H1 (cell line): ENCODE measurements around the gene AP4M1. TPM values are rescaled to one million over a fixed set of nuclear protein-coding genes. Genes with fewer than 3 reads are reported as not detected.

Experiments
- CTCF ChIA-PET: fragments of 300-600 bp; sonication (Branson Sonifier 250); formaldehyde crosslinking; loops from one replicate; lab custom pipeline; 2021; ENCODE audit not compliant: partially characterized antibody; lab: Charles Lee
- POLR2A ChIA-PET: fragments of 300-600 bp; sonication (Branson Sonifier 250); formaldehyde crosslinking; loops from one replicate; lab custom pipeline; 2021; ENCODE audit warnings: inconsistent platforms; ENCODE audit not compliant: partially characterized antibody; lab: Charles Lee
- DNase-seq, 2 experiments: peaks; one replicate each; pipeline versions ENCODE4 v3.0.0 to v3.0.0-alpha.2; 2010 to 2022; ENCODE audit warnings: low spot score in 2 of 2, low read depth in 1 of 2, mixed read lengths in 1 of 2
- FAIRE-seq: peaks from 2 replicates; lab custom pipeline; 2011; peaks lifted over from hg19 to GRCh38; lab: Jason Lieb, UNC
- H2AFZ ChIP-seq: 2 replicates; pipeline ENCODE4 v1.8.1; 2012; ENCODE audit warnings: low read length, inconsistent platforms
- H2AK5ac ChIP-seq: 2 replicates; pipeline ENCODE4 v1.6.1; 2013; ENCODE audit warnings: low read depth, low read length
- H2BK120ac ChIP-seq: replicated peaks from 2 replicates; pipeline ENCODE3; 2013; ENCODE audit warnings: low read depth, low read length, inconsistent platforms
- H2BK12ac ChIP-seq: 2 replicates; pipeline ENCODE4 v1.6.1; 2013; ENCODE audit warnings: low read depth, low read length
- H2BK15ac ChIP-seq: 2 replicates; pipeline ENCODE4 v1.6.1; 2013; ENCODE audit warnings: low read length
- H2BK20ac ChIP-seq: 2 replicates; pipeline ENCODE4 v1.6.1; 2013; ENCODE audit warnings: low read length
- H2BK5ac ChIP-seq: 2 replicates; pipeline ENCODE4 v1.6.1; 2013; ENCODE audit warnings: low read depth, low read length
- H3K14ac ChIP-seq: 2 replicates; pipeline ENCODE4 v1.6.1; 2013; ENCODE audit warnings: inconsistent platforms; ENCODE audit not compliant: insufficient read length
- H3K18ac ChIP-seq: 2 replicates; pipeline ENCODE4 v1.6.1; 2013; ENCODE audit warnings: low read length; ENCODE audit errors: extremely low read depth
- H3K23ac ChIP-seq: 2 replicates; pipeline ENCODE4 v1.6.1; 2013; ENCODE audit warnings: inconsistent platforms; ENCODE audit not compliant: insufficient read length
- H3K23me2 ChIP-seq: 2 replicates; pipeline ENCODE4 v1.6.1; 2013; ENCODE audit warnings: low read depth, low read length
- H3K27ac ChIP-seq: 2 replicates; pipeline ENCODE4 v1.6.1; 2011; ENCODE audit warnings: low read depth, low read length, inconsistent platforms
- H3K27me3 ChIP-seq, 4 experiments: replicated peaks in 1 of 4; 1 replicate in 1 of 4; 2 replicates in 3 of 4; pipeline versions ENCODE4 v1.6.1 to v1.8.1; 2011 to 2013; ENCODE audit warnings: low read length in 3 of 4, mild to moderate bottlenecking in 3 of 4, inconsistent platforms in 2 of 4, mixed read lengths in 2 of 4, moderate library complexity in 1 of 4; ENCODE audit not compliant: control insufficient read depth in 3 of 4, insufficient read depth in 3 of 4; ENCODE audit errors: extremely low read depth in 1 of 4
- H3K36me3 ChIP-seq, 4 experiments: 2 replicates each; pipeline versions ENCODE4 v1.6.1 to v1.8.1; 2011 to 2013; ENCODE audit warnings: mild to moderate bottlenecking in 4 of 4, low read length in 3 of 4, moderate library complexity in 2 of 4, control low read depth in 1 of 4, inconsistent platforms in 1 of 4; ENCODE audit not compliant: insufficient read depth in 4 of 4, control insufficient read depth in 2 of 4
- H3K4ac ChIP-seq: replicated peaks from 2 replicates; pipeline ENCODE3; 2013; ENCODE audit warnings: low read length, low read depth, mixed read lengths, inconsistent platforms; ENCODE audit not compliant: insufficient read length
- H3K4me1 ChIP-seq, 4 experiments: replicated peaks in 1 of 4; 1 replicate in 1 of 4; 2 replicates in 3 of 4; pipeline versions ENCODE4 v1.6.1 to v1.8.1; 2011 to 2013; ENCODE audit warnings: low read length in 3 of 4, inconsistent platforms in 2 of 4, mixed read lengths in 1 of 4; ENCODE audit not compliant: insufficient read depth in 4 of 4, control insufficient read depth in 3 of 4
- H3K4me2 ChIP-seq, 2 experiments: 2 replicates each; pipeline versions ENCODE4 v1.6.1 to v1.8.1; 2011 to 2013; ENCODE audit warnings: low read depth in 2 of 2, low read length in 2 of 2, control low read depth in 1 of 2, inconsistent platforms in 1 of 2, mild to moderate bottlenecking in 1 of 2; ENCODE audit not compliant: insufficient read depth in 1 of 2
- H3K4me3 ChIP-seq, 4 experiments: fragments of 200-600, 300-600 bp in 1 of 4; sonication (generic), shearing (Covaris generic), sonication (Bioruptor Twin) in 1 of 4; 2 replicates each; pipeline versions ENCODE4 v1.5.1 to v1.8.1; 2011 to 2016; ENCODE audit warnings: low read length in 4 of 4, low read depth in 3 of 4, control low read depth in 2 of 4, inconsistent platforms in 2 of 4, mild to moderate bottlenecking in 2 of 4, mixed read lengths in 1 of 4, moderate library complexity in 1 of 4; ENCODE audit not compliant: insufficient read depth in 2 of 4; ENCODE audit errors: extremely low read depth in 1 of 4
- H3K56ac ChIP-seq: replicated peaks from 2 replicates; pipeline ENCODE3; 2013; ENCODE audit warnings: low read depth, mild to moderate bottlenecking, mixed read lengths, low read length, inconsistent platforms; ENCODE audit not compliant: insufficient read length
- H3K79me1 ChIP-seq: 2 replicates; pipeline ENCODE4 v1.6.1; 2013; ENCODE audit warnings: low read depth, low read length, control low read depth
- H3K79me2 ChIP-seq, 2 experiments: 2 replicates each; pipeline versions ENCODE4 v1.6.1 to v1.8.1; 2012 to 2013; ENCODE audit warnings: low read length in 2 of 2, mild to moderate bottlenecking in 2 of 2, inconsistent platforms in 1 of 2; ENCODE audit not compliant: insufficient read depth in 2 of 2, control insufficient read depth in 1 of 2
- H3K9ac ChIP-seq, 4 experiments: replicated peaks in 1 of 4; 1 replicate in 1 of 4; 2 replicates in 3 of 4; pipeline versions ENCODE4 v1.6.1 to v1.8.1; 2011 to 2013; ENCODE audit warnings: low read depth in 3 of 4, low read length in 3 of 4, control low read depth in 2 of 4, mild to moderate bottlenecking in 2 of 4, moderate library complexity in 2 of 4, inconsistent platforms in 1 of 4; ENCODE audit errors: extremely low read depth in 1 of 4
- H3K9me3 ChIP-seq, 2 experiments: 2 replicates each; pipeline versions ENCODE4 v1.6.1 to v1.8.1; 2012 to 2013; ENCODE audit warnings: mild to moderate bottlenecking in 2 of 2, moderate library complexity in 2 of 2, control low read depth in 1 of 2, inconsistent platforms in 1 of 2, low read depth in 1 of 2, low read length in 1 of 2, mixed read lengths in 1 of 2; ENCODE audit not compliant: insufficient read depth in 2 of 2
- H4K20me1 ChIP-seq, 2 experiments: replicated peaks in 1 of 2; 2 replicates each; pipeline versions ENCODE3 to v1.8.1; 2011 to 2013; ENCODE audit warnings: inconsistent platforms in 2 of 2, low read length in 2 of 2, mild to moderate bottlenecking in 1 of 2; ENCODE audit not compliant: insufficient read depth in 2 of 2, control insufficient read depth in 1 of 2
- H4K5ac ChIP-seq: 2 replicates; pipeline ENCODE4 v1.6.1; 2013; ENCODE audit warnings: low read length, low read depth, mixed read lengths, inconsistent platforms; ENCODE audit not compliant: insufficient read length
- H4K8ac ChIP-seq: 2 replicates; pipeline ENCODE4 v1.8.0; 2013; ENCODE audit warnings: mild to moderate bottlenecking, moderate library complexity, low read length, inconsistent platforms; ENCODE audit not compliant: insufficient read depth; ENCODE audit errors: extremely low read depth
- H4K91ac ChIP-seq: replicated peaks from 2 replicates; pipeline ENCODE3; 2013; ENCODE audit warnings: low read length, mixed read lengths, inconsistent platforms; ENCODE audit not compliant: insufficient read length
- POLR2AphosphoS5 ChIP-seq: IDR thresholded peaks from 2 replicates; pipeline ENCODE4 v1.6.1; 2011; ENCODE audit warnings: low read depth, low read length
- TAF1 ChIP-seq: IDR thresholded peaks from 2 replicates; pipeline ENCODE4 v1.6.1; 2011; ENCODE audit warnings: mild to moderate bottlenecking, low read depth, low read length
- WGBS, 2 experiments: shearing (Covaris generic) in 1 of 2; methylation state at CpG; one replicate each; pipeline versions ENCODE4 v1.1.6 to v1.1.7; 2013 to 2015; ENCODE audit warnings: low lambda C conversion rate in 2 of 2, mixed read lengths in 2 of 2, inconsistent platforms in 1 of 2, low coverage in 1 of 2, missing lambda C conversion rate in 1 of 2; ENCODE audit not compliant: insufficient replicate concordance in 2 of 2, insufficient coverage in 1 of 2, insufficient read length in 1 of 2; ENCODE audit errors: extremely low coverage in 1 of 2, missing lambda C conversion rate in 1 of 2; 5-methylcytosine and 5-hydroxymethylcytosine counted together
- polyA plus RNA-seq, 7 experiments: library from polyadenylated mRNA; depleted of rRNA in 3 of 7; stranded (reverse) in 5 of 7; unstranded in 2 of 7; fragments of >200 nt in 5 of 7; fragments of 200-250 nt in 2 of 7; gene quantifications; 1 replicate in 5 of 7; 2 replicates in 1 of 7; 4 replicates in 1 of 7; pipeline versions ENCODE4 v1.2.1 to v1.2.3, GENCODE V29; 2011 to 2013; ENCODE audit warnings: missing spikeins in 2 of 7, mixed read lengths in 2 of 7
- total RNA-seq: library from RNA; stranded (reverse); fragmentation: NEBNext Ultra II Directional; extraction: Animal tissue kit (Norgen Biotek cat#: 25700); gene quantifications from 2 replicates; pipeline ENCODE4 v1.2.1, GENCODE V29; 2021

Gene AP4M1
- total and polyA plus RNA-seq, 2 of the 8 experiments (the other 6 are each of a cell fraction or from before 2014, with no cell fraction given), result 15.2 to 16.6 TPM

GRCh38 chr7:100090527-100091410, 10.7 kb upstream of the AP4M1 start:
- Histone ChIP-seq H2BK15ac (no peak overlapping the region), H2BK12ac (no peak overlapping the region), H3K4me1 (no peaks in the 10 kb centered on the region; a peak in 1 of 7 replicates), H3K18ac (no peak overlapping the region), H3K4ac (no peak overlapping the region), H3K36me3 (peaks cover 44 to 55% (median 51%) of the 10 kb centered on the region in 4 experiments), H3K23me2 (peaks cover 4% of the 10 kb centered on the region; the same call in 1 of the 2 replicates), H3K14ac (no peak overlapping the region), H3K79me2 (peaks cover 0 to 9% of the 10 kb centered on the region in 2 experiments; a peak in 1 of 4 replicates), H3K4me3 (no peak overlapping the region), H2AK5ac (no peak overlapping the region), H4K91ac (no peak overlapping the region), H4K8ac (peak overlapping the region; percentile 62), H3K27ac (0 out of 2 replicates have a peak overlapping the region, but pooled peaks have one; percentile 18), H3K79me1 (peaks cover 7% of the 10 kb centered on the region), H4K5ac (no peak overlapping the region), H3K27me3 (no peaks in the 10 kb centered on the region), H2BK5ac (no peak overlapping the region), H3K4me2 (no peak overlapping the region), H2BK120ac (no peak overlapping the region), H2AFZ (no peak overlapping the region), H2BK20ac (no peak overlapping the region), H4K20me1 (peaks cover 20 to 27% of the 10 kb centered on the region in 2 experiments), H3K56ac (no peak overlapping the region), H3K23ac (no peak overlapping the region), H3K9ac (no peak overlapping the region; a peak in 1 of 7 replicates), H3K9me3 (no peaks in the 10 kb centered on the region)
- FAIRE-seq, result no peak
- ChIA-PET CTCF (interaction anchor here (0.8 to 2.4 kb wide), 2 partner anchors 8 to 39 kb away, joined by 3 to 5 read pairs; no protein-coding TSS in a partner anchor), POLR2A (interaction anchor here (0.7 to 19.5 kb wide), 13 partner anchors 6 to 78 kb away, joined by 3 to 722 read pairs (median 4); partner anchors contain the start of genes AP4M1, COPS6, GAL3ST4 and MBLAC1)
- TF ChIP-seq POLR2AphosphoS5, result peak; percentile 7; the same call in 1 of the 2 replicates
- no peak for TF ChIP-seq TAF1
- DNase-seq, result no peak
- 90% methylated on average over 14 of the region's 14 CpGs; no CpG with 5 or more reads in 1 of the 2 experiments for WGBS, 2 experiments
